Hematopoietic multipotent progenitor cell treated with erythropoietin and hydrocortisone succinate and interleukin-3 and kit ligand, for 17 days (in vitro differentiated cells): ENCODE measurements around the gene NHSL2.
"Not testable (repeated sequence)": the region's sequence is repeated elsewhere in the genome, so short reads cannot be mapped to it uniquely, and the experiment has no call there.

Experiments
- DNase-seq: peaks from one replicate; pipeline ENCODE4 v3.0.0-alpha.2; 2015; ENCODE audit warnings: low spot score

Gene NHSL2

DNA sequence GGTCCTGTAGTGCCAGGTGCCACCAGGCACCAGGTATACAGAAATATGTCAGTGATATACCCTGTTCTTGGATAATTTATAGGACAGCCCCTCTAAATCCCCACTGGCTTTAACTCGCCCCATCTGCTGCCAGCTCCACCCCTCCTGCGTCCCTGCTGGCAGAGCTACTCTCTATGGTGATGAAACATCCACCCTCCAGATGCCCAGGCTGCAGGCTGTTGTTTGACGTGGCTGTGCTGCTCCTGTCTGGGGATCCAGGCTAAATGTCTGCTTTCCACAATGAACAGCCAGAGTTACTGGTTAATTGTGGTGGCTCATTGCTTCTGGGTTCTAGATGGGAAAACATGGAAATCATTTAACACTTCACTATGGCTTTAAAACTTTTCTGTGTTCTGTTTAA is 12.9 kb downstream of the NHSL2 start:
- DNase-seq, result no peak

DNA sequence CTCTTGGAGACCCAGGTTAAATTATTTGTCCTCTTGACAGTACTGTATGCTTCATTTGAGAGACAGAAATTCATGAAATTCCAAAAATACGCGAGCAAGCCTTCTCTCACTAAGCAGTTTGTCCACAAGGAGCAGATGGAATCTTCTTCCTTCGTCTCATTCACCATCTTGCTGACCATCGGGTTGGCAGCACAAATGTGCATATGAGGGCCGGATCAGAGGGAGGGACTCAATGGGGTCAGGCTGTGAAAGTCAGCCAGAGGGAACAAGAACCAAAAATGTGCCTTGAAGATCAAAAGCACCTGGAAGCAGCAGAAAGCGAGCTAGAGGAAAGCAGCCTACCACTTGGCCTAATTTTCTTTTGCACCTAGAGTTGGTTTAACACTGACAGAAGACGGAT is 16.4 kb downstream of the NHSL2 start:
- DNase-seq, result no peak

DNA sequence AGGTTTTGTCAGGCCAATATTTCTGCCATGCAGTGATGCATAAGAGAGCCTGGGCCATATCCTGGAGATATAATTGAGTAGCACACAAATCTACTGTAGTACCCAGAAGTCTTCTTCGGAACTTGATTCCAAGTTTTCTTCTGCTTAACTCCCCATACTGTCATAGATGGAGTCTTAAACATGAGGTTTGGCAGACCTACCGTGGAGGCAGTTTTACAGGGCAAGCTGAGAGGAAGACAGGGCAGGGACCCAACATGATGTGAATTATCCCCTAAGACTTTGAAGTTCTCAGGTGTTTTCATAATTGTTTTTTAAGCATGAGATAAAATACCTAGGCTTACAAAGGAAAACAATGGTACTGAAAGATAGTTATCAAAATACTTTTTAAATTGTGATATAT is 18.2 kb downstream of the NHSL2 start:
- DNase-seq, result no peak

- DNase-seq, result no peak
These were observed 19.7 kb downstream of the NHSL2 start for GRCh38 chrX:71930298-71930697.

DNA sequence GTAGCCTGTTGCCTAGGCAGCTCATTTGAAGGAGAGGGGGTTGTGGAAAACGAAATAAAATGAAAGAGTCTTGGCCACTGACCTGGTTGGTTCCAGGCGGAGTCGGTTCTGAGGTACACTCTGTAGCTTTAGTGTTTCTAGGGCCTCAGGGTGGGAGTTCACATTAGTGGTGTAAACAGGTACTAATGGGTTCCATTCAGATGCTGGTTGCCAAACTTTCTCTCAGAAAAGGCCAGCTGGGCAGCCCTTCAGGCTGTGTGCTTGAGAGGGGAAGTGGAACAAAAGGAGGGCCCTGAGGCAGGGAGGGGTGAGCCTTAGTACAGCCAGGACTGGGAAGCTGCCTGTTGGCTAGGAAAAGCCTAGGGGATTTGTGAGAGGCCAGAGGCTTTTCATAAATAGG is 24.8 kb downstream of the NHSL2 start:
- no peak for DNase-seq

DNA sequence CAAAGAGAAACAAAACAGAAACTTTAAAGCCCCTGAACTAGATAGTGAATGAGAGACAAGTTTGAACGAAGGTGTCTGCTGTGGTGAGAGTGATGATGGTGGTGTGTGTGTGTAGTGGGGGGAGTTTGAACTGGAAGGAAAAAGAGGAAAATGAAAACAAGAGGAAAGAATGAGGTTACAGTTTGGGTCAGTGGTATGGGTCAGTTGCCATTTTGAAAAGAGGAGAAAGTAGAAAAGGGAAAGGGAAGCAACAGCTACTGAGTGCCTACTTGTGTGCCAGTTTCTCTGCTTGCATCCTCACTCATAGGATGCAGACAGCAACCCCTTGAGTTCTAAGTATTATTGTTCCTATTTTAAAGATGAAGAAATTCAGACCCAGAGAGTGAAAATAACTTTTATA is 26.0 kb downstream of the NHSL2 start:
- DNase-seq, result no peak

- DNase-seq, result no peak
These were observed 27.7 kb downstream of the NHSL2 start for GRCh38 chrX:71938371-71938770.

GRCh38 chrX:71941145-71941544 is 30.5 kb downstream of the NHSL2 start:
- no peak for DNase-seq

DNA sequence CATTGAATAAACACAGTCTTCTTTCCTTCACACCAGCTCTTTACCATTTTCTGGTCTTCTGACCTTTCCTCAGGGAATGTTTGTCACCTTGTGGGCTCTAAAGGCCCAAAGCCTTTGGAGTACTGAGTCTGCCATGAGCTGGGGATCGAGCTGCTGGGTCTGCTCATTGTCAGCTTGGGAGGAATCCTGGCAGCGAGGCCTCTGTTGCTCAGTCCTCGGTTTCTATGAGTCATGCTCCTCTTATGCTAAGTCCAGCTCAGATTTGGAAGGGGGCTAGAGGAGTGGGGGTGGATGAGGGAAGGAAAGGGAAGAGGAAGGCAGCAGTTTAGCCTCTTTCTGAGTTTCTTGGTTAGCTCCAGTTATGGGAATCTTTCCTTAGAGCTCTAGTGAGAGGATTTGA is 31.1 kb downstream of the NHSL2 start:
- no peak for DNase-seq

DNA sequence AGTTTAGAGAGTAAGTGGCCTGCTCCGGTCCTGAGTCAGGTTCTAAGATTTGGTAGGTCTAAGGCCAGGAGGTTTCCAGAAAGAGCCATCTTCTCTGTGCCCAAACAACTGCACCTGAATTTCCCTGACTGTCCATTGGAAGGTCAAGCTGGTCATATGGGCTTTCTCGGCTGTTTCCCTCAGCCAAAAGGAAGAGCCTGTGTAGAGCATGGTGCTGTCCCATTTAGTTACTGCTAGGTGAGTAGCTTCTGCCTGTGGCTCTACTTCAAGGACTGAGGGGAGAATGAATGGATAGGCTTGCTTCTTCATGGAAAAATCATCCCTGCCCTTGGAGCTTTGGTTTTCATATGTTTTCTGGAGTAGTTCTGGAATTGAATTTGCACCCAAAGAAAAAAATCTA is 33.7 kb downstream of the NHSL2 start:
- no peak for DNase-seq

- no peak for DNase-seq
These were observed 34.7 kb downstream of the NHSL2 start for GRCh38 chrX:71945237-71945805.

GRCh38 chrX:71949363-71949762 is 38.7 kb downstream of the NHSL2 start:
- no peak for DNase-seq

DNA sequence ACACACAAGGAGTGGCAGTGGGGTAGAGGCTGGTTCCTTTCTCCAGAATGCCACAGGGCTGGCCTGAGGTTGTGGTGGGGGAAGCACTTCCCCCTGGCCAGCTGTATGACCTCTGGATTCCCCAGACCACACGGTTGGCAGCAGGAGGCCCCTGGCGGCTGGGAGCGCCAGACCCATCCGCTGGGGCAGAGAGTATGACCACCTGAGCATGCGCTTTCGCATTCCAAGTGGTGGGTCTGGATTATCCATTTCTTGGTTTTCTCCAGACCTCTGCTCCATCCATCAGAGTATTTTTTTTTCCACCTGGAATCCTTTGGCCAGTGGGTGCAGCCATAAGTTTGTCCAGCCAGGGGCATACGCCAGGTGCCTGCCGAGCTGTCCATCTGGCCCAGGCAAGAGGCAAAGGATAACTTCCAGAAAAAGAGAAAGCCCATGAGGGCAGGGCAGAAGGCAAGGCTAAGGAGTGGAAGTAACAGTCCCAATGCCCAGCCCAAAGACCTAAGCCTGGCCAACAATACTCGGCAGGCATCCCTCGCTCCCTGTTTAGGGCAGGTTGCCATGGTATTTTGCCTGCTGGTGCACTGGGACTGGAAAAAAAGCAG is 39.3 kb downstream of the NHSL2 start:
- DNase-seq, result no peak

- no peak for DNase-seq
These were observed 42.7 kb downstream of the NHSL2 start for GRCh38 chrX:71953391-71953790.

DNA sequence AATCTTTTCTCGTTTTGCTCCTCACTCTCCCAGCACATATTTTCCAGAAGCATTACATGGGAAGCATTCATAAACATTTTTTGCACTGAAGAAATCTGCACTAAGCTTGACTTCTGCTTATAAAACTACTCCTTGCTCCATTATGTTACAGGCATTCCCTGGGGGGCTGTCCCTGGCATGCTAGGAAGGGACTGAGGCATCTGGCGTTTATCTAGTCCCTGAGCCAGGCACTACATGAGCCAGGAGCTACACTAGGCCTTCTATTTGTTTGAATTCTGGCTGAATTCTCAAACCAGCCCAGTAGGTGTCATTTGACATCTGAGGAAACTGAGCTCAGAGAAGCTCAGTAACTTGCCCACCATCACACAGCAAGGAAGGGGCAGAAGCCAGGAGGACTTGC is 43.3 kb downstream of the NHSL2 start:
- no peak for DNase-seq

DNA sequence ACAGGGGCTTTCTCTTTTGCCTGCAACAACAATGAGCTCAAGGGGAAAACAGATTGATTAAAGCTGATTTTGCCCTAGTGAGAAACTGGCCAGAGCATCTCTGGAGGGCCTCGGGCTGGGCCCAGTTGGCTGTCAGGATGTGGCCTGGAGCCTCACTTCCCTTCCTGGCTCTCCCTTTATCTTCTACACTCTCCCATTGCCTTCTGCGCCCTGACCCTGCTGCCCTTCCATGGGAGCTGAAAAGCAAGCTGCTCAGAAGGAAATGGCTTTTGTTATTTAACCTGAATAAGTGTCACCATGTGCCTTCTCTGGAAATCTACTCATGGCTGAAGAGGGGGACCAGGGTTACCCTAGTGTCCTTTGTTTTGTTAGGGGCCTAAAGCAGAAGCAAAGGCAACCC is 43.8 kb downstream of the NHSL2 start:
- DNase-seq, result no peak

DNA sequence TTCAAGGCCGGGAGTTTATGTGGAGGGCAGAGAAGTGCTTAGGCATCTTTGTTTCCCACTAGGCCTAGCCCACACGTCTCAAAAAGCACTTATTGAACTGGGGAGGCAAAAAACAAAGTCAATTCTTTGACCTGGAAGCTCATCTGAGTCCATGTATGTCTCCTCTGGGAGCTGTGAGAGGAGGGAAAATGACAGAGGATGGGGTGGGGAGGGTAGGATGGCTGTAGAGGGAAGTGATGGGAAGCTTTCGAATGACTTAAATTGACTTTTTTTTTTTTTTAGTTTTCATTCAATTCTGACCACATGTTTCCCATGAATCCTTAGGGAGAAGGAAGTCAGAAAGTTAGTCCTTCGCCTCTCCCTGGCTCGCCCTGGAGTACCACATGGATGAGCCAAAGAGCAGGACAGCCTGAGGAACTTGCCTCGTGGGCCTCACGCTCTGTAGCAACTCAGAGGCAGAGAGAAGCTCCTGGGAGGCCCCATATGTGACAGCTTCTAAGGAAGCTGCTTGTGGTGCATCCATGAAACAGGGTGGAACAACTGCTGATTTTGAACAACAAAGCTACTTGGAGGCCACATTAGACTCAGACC is 45.0 kb downstream of the NHSL2 start:
- DNase-seq, result no peak

DNA sequence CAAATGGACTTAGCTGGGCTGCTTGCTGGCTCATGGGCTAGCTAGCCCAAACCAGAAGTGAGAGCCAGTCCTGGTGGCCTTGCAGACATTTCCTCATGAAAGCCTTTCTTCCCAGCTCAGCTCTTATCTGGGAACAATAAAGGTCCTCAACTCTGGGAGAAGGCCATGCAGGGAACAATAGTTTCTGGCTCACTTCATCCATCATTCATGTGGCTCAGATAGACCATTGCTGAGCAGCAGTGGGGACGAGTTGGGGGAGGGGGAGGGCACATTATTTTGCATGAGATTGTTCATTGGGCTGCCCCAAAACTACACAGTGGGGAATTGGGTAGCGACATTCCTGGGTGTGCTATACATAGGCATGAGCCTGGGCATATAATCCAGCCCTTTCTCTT is 47.6 kb downstream of the NHSL2 start:
- DNase-seq, result no peak

DNA sequence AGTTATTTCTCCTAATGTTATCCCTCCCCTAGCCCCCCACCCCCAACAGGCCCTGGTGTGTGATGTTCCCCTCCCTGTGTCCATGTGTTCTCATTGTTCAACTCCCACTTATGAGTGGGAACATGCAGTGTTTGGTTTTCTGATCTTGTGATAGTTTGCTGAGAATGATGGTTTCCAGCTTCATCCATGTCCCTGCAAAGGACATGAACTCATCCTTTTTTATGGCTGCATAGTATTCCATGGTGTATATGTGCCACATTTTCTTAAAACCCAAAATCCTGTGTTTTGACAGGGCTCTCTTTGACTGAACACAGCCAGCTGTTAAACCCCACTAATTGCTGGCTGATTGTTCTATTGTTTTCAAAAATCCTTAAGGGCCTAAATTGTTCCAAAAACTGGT is 53.5 kb downstream of the NHSL2 start:
- not testable (repeated sequence) for DNase-seq

- DNase-seq, result no peak
These were observed 64.3 kb downstream of the NHSL2 start for GRCh38 chrX:71974916-71975315.

- DNase-seq, result no peak
These were observed 66.1 kb downstream of the NHSL2 start for GRCh38 chrX:71976753-71977152.

DNA sequence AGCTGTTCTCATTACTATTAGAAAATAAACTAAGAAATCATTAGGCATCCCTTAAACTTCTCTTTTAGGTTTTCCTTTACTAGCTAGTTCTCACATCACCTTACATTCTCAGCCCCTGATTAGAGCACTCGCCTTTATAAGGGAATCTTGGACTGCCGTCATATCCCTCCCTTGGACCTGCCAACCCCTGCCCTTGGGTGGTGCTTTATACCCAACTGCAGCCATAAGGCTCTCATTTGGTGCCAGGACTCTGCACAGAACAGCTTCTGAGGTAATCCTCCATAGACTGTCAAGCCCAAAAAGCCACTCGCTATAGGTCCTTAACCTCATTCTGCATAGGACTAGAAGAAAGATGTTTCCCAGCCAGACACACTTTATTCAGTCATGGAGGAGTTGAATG is 67.5 kb downstream of the NHSL2 start:
- no peak for DNase-seq

DNA sequence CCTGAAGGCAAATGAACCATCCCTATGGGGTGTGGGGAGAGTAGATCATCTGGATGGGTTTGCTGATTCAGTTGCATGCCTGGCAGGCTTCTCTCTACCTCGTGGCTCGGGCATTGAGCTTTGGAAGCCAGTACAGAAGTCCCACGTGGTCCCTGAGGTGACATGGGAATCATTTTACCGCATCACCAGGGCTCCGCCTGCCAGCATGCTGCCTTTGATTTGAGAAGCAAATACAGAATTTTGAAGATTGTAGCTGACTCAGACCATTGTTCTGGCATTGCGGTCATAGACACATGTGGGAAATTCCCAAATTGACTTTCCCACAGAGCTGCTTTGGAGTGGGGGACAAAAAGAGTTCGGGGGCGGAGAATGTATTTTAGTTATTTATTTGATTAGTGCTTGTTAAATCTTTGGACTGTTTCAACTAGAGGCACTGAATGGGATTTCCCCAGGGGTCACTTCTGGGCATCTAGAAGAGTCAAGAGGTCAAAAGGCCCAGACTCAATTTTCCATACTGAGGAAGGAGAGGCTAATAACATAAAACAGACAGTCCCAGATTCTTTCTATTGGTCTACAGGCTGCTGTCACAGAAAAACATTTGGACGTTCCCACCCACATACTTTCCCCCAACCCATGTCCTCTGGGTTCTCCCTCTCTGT is 79.3 kb downstream of the NHSL2 start:
- no peak for DNase-seq

DNA sequence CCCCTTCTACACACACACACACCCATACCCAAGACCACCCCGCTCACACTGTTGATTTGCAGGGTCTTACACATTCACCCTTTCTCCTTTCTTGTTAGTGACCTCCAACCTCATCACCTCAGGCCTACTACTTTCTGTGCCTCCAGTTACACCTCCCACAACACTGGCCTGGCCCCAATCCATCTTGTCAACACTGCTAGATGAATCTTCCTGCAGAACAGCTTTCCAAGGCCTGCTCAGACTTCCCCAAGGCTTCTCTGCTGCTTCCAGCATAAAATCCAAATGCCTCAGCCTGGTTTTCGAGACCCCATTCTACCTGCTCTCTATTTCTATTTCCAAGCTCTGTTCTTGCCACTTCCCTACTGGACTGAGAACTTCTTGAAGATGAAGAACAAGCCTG is 79.9 kb downstream of the NHSL2 start:
- no peak for DNase-seq
